ENCODE results near the gene PRKAG2. TPM values are rescaled to one million over a fixed set of nuclear protein-coding genes. Genes with fewer than 3 reads are reported as not detected.

PRKAG2 gene
- total RNA-seq, 3 donors from 2014 or later, result 32.3 to 56.6 (median 34.4) TPM

- intact Hi-C loops (cut with DNase I; ENCODE audit: low total_unique reads), result no loop called here
- Histone ChIP-seq H3K4me1 (no peaks in the 10 kb centered on the region), H3K27me3 (no peaks in the 10 kb centered on the region), H3K4me3 (no peak overlapping the region), H3K36me3 (no peaks in the 10 kb centered on the region), H3K27ac (no peak overlapping the region), H3K9me3 (no peaks in the 10 kb centered on the region)
- DNase-seq (ENCODE audit: low spot score in 2 of 2), result no peak
- TF ChIP-seq CTCF (IDR thresholded peaks at IDR 0.05) (no peak), POLR2AphosphoS5 (IDR thresholded peaks at IDR 0.05) (no peak), POLR2A (IDR thresholded peaks at IDR 0.05) (no peak)
Measured at GRCh38 chr7:151621961-151622360, 255.0 kb downstream of the PRKAG2 start.

GRCh38 chr7:151616443-151617213, 260.3 kb downstream of the PRKAG2 start:
- DNase-seq (ENCODE audit: low spot score in 2 of 2), result no peak
- no peaks in the 10 kb centered on the region for H3K27me3 ChIP-seq
- intact Hi-C loops (cut with DNase I; ENCODE audit: low total_unique reads), result no loop called here
- H3K9me3 ChIP-seq, result no peaks in the 10 kb centered on the region
- no peak overlapping the region for H3K27ac ChIP-seq
- no peak for TF ChIP-seq POLR2A (IDR thresholded peaks at IDR 0.05)
- TF ChIP-seq POLR2AphosphoS5 (IDR thresholded peaks at IDR 0.05), result no peak
- no peak for TF ChIP-seq CTCF (IDR thresholded peaks at IDR 0.05)
- H3K4me1 ChIP-seq, result no peaks in the 10 kb centered on the region
- no peak overlapping the region for H3K4me3 ChIP-seq
- no peaks in the 10 kb centered on the region for H3K36me3 ChIP-seq

- Histone ChIP-seq H3K27ac (no peak overlapping the region), H3K27me3 (no peaks in the 10 kb centered on the region), H3K36me3 (no peaks in the 10 kb centered on the region), H3K4me1 (no peaks in the 10 kb centered on the region), H3K4me3 (no peak overlapping the region), H3K9me3 (no peaks in the 10 kb centered on the region)
- no peak for TF ChIP-seq POLR2AphosphoS5 (IDR thresholded peaks at IDR 0.05)
- no peak for TF ChIP-seq POLR2A (IDR thresholded peaks at IDR 0.05)
- TF ChIP-seq CTCF (IDR thresholded peaks at IDR 0.05), result no peak
- no peak for DNase-seq (ENCODE audit: low spot score in 2 of 2)
- intact Hi-C loops (cut with DNase I; ENCODE audit: low total_unique reads), result no loop called here
Measured at GRCh38 chr7:151615784-151616183, 261.1 kb downstream of the PRKAG2 start.

GRCh38 chr7:151615058-151615457, 261.9 kb downstream of the PRKAG2 start:
- intact Hi-C loops (cut with DNase I; ENCODE audit: low total_unique reads), result no loop called here
- Histone ChIP-seq H3K4me1 (no peaks in the 10 kb centered on the region), H3K36me3 (no peaks in the 10 kb centered on the region), H3K27me3 (no peaks in the 10 kb centered on the region), H3K4me3 (no peak overlapping the region), H3K9me3 (no peaks in the 10 kb centered on the region), H3K27ac (no peak overlapping the region)
- DNase-seq (ENCODE audit: low spot score in 2 of 2), result no peak
- TF ChIP-seq POLR2A (IDR thresholded peaks at IDR 0.05), result no peak
- no peak for TF ChIP-seq POLR2AphosphoS5 (IDR thresholded peaks at IDR 0.05)
- no peak for TF ChIP-seq CTCF (IDR thresholded peaks at IDR 0.05)

- intact Hi-C loops (cut with DNase I; ENCODE audit: low total_unique reads), result no loop called here
- Histone ChIP-seq H3K4me1 (no peaks in the 10 kb centered on the region), H3K27me3 (no peaks in the 10 kb centered on the region), H3K27ac (no peak overlapping the region), H3K4me3 (no peak overlapping the region), H3K36me3 (no peaks in the 10 kb centered on the region), H3K9me3 (no peaks in the 10 kb centered on the region)
- TF ChIP-seq POLR2AphosphoS5 (IDR thresholded peaks at IDR 0.05) (no peak), CTCF (IDR thresholded peaks at IDR 0.05) (no peak), POLR2A (IDR thresholded peaks at IDR 0.05) (no peak)
- DNase-seq (ENCODE audit: low spot score in 2 of 2), result no peak
Measured at GRCh38 chr7:151614019-151614418, 262.9 kb downstream of the PRKAG2 start.

Measured in breast epithelium (tissue), 4 donors.